ENCODE results near the gene KIAA0825.

The KIAA0825 gene

DNA sequence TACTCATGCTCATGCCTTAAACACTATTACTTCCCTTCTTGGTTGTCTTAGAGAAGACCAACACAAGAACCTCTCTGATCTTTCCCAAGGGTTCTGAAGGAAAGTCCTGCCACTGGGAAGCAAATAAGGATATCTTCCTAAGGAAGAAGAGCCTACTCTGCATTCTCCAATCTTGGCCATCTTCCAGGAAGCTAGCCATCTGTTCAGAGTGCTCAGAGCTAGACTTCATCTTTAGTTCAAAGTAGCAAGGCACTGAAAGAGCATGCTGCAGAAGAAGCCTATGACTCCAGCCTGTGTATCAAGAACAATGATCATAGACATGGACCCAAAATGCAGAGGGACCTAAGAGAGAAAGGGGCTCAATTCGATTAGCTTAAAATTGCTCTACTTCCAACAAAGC is 114.7 kb downstream of the KIAA0825 start:
- no peak for DNase-seq (ENCODE audit: low read depth)

DNA sequence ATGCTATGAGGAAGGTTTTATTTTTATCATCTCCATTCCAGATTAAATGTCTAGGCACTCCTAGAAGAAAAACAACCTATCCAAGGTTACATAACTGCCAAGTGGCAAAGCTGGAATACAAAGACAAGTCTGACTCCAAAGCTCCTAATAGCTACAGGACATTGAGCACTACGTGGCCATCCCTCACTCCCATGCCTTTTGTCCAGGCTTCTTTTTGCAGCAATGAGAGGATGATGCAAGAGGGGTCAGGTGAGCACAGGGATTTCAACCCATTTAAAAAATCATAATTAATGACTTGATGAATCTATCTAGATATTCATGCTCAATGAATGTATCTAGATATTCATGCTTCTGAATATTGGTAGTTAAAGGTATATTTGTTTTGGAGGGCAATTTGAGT is 117.0 kb downstream of the KIAA0825 start:
- DNase-seq (ENCODE audit: low read depth) = no peak

GRCh38 chr5:94499806-94500205 is 118.6 kb downstream of the KIAA0825 start:
- DNase-seq (ENCODE audit: low read depth) = no peak

GRCh38 chr5:94498199-94498598 is 120.2 kb downstream of the KIAA0825 start:
- DNase-seq (ENCODE audit: low read depth) = no peak

GRCh38 chr5:94485067-94485466 is 133.3 kb downstream of the KIAA0825 start:
- DNase-seq (ENCODE audit: low read depth) = no peak

DNA sequence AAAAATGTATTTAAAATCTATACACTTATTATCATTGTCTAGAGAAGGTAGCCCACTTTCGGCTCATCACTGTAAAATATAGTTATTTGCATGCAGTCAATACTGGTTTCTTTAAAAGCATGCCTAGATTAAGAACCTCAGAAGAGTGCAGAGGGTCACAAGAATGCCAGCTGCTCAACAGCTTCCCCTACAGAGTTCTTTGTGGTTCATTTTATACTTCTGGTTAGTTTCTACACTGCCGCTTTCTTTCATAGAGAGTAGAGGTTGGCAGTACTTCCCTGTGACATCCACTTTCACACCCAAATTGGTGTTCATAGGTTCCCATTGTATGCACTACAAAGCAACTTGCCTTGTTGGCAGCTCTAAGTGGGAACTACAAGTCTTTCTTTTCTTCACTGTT is 137.3 kb downstream of the KIAA0825 start:
- DNase-seq (ENCODE audit: low read depth) = no peak

GRCh38 chr5:94480486-94480885 is 137.9 kb downstream of the KIAA0825 start:
- DNase-seq (ENCODE audit: low read depth) = no peak

DNA sequence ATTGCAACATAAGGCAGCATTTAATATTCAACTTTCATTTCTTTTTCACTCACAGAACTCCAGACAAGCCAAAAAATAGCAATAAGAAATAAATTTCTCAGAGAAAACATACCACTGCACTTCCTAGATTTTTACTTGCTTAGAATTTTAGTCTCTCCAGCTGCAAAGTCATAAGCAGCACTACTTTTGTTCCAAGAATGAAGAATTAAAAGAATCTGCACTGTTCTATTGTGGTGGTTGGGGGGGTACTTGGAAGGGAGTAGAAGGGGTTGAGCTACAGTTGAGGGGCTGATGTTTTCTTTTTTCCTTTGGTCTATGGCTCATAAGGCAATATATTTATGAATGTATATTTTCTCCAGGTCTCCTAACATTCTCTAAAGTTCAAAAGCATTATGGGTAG is 144.5 kb downstream of the KIAA0825 start:
- DNase-seq (ENCODE audit: low read depth) = no peak

- no peak for DNase-seq (ENCODE audit: low read depth)
Measured at GRCh38 chr5:94471521-94471920, 146.9 kb downstream of the KIAA0825 start.

GRCh38 chr5:94470802-94471201 is 147.6 kb downstream of the KIAA0825 start:
- DNase-seq (ENCODE audit: low read depth) = no peak

DNA sequence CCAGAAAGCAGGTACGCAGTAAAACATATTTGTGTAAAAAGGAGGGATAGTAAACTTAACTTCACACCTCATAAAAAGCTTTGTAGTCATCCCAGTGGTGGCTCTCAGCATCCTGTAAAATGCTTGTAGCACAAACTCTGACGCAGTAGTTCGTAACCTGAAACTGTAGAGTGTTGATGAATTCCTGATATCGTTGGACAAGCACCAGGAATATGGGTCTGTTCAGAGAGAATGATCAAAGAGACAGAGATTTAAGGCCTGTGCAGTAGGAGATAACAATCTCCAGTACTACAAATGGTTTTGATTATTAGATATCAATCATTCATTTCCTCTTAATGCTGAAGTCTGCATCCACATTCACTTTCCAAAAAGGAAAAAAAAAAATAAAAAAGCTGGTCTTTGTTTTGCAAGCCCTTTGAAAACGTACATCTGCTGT is 148.5 kb downstream of the KIAA0825 start:
- DNase-seq (ENCODE audit: low read depth) = no peak

DNA sequence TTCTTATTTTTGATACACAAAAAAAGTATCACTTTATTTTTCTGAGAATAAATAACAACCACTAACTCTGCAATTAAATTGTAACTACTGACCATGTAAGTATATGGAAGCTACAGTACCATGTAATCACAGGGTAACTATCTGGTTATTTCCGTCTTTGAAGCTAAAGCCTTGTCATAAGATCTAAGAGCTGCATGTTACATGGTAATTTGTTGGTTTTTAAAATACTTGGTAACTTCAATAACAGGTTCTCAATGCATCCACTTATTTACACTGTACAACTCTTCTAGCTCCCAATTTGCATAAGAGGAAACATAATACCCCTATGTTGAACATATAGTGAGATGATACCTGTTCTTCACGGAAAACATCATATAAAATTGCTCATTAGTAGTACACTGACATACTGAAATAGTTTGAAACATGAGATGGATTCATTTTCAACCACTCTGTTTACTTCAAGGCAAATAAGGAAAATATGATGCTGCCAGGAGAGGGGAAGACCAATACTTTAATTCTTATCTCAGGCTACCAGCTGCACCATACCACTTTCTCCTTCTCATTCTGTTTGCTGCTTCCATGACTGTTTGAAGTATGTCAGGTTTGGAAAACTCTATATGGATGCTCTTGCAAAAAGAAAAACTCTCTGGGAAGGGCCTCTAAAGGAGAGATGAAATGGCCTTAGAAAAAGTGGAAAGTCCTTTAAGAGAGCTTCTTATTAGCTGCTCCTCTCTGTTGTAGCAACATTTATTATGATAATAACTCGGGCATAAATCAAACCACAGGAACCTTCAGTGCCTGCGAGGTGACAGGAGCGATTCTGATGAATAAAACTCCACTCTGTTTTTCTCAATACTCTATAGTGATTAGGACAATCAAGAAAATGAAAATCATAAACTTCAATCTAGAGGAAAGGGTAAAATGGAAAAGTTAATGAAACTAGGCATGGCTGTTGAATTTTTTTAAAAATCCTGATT is 150.2 kb downstream of the KIAA0825 start:
- DNase-seq (ENCODE audit: low read depth) = no peak

DNA sequence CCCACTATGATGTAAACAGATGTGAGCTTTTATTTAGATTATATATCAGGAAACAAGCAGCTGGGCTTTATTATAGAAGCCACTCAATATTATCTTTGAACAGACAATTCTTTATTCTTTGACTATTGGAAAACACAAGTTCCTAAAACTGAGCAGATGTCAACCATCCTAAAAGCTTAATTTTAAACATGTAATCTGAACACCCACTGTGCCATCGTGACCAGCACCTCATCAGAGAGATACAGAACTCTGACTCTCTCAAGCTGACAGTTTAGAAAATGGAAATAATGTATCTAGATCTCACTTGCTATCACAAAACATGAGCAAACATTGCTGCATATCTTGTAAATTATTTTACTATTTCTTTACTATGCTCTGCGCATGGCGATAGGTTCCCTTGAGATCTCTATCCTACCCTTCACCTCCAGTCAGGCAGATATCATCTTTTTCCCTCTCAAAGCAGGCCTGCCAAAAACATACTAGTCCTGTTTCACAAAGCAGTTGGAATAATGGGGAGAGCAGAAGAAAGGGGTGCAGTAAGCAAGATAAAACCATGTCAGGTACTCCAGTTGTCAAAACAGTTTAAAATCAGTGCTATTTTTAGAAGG is 151.0 kb downstream of the KIAA0825 start:
- no peak for DNase-seq (ENCODE audit: low read depth)

GRCh38 chr5:94463739-94464138 is 154.7 kb downstream of the KIAA0825 start:
- DNase-seq (ENCODE audit: low read depth) = no peak

DNA sequence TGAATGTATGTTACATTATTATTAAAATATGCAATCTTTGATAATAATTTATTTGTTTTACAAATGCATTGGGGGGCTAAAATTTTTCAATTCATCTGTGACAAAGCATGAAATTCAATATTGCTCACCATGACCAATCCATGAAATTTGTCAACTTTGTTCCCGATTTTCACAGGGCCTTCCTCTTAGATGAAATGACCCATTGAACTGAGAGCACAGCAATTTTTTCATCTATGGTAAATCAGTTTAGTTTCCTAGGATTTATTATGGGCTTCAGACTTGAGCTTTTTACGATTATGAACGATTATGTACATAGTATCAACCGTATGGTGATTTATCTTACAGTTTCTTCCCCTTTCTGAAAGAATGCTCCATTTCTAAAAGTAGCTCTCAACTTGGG is 157.3 kb downstream of the KIAA0825 start:
- no peak for DNase-seq (ENCODE audit: low read depth)

DNA sequence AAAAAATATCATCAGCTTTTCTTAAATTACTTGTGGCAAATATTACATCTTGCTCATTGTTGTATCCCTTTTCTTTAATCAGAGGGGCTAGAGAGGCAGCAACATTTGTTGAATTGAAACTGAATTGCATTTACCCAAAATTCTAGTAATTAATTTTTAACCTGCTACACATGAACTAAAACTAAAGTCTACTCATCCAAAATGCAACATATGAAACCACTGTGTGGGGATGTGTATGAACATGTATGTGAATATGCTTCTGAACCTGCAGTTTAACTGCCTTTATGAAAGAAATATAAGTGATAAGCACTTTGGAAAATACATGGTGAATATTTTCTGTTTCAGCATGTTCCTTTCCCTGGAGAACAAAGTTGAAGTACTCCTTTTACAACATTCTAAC is 158.5 kb downstream of the KIAA0825 start:
- no peak for DNase-seq (ENCODE audit: low read depth)

GRCh38 chr5:94457788-94458187 is 160.6 kb downstream of the KIAA0825 start:
- no peak for DNase-seq (ENCODE audit: low read depth)

- no peak for DNase-seq (ENCODE audit: low read depth)
Measured at GRCh38 chr5:94445726-94446125, 172.7 kb downstream of the KIAA0825 start.

DNA sequence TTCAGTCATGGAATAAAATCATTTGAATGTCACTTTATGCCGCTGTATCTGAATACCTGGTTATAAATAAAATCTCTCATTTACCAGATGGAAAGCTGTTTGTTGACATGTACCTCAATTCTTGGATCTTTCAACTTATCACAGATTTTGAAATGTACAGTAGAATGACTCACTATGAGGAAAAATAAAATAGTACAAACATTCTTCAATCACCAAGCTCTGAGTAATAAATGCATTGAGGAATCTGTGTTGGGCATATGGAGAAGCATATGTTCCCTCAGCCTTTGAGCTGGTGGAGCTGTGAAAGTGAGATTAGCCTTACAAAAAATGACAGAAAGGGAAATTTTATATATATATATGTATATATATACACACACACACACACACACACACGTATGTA is 175.4 kb downstream of the KIAA0825 start:
- no peak for DNase-seq (ENCODE audit: low read depth)

DNA sequence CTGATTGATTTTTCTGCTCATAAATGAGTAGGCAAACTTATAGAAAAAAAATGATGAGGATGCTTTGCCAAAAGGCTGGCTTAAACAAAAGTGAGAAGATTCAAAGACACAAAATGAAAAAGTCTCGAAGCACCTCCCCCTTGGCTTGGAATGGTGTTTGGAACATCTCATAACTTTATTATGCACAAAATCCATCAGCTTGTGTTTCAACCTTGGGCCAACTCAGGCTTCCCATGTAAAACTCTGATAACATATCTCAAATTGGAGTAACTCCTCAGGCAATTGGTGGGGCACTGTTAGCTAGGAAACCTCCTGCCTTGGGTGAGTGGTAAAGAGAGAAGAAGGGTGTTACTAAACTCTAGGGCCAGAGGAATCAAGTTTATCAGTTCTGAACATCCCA is 176.3 kb downstream of the KIAA0825 start:
- DNase-seq (ENCODE audit: low read depth) = no peak

GRCh38 chr5:94440015-94440414 is 178.4 kb downstream of the KIAA0825 start:
- no peak for DNase-seq (ENCODE audit: low read depth)

DNA sequence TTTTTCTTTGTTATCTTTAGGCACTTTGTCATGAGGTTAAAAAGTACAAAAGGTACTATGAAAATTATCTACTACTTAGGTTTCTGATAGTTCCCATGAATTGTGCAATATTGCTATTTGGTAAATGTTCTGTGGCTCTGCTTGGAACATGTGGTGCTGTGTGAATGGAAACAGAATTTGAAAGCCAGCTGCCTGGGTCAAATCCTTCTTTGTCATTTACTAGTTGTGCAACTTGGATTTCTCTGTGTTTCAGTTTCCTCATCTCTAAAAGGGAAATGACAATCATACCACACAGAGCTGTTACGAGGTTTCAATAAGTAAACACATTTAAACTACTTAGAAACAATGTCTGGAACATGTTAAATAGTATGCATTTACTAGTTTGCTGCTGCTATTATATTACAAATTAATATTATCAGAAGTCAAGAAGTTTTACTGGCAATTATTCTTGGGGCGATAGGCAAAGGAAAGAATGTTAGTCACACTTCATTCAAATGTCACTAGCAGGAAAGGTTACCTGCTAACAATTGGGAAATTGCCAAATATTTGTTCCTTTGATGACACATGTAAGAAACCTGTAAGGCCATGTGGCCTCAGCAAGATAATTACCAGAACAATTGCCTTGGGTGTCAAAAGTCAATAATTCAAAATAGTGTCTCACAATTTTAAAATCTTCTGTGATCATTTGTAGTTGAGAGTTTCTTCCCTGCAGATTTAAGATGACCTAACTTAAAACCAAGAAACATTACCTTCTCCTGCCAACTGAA is 184.8 kb downstream of the KIAA0825 start:
- DNase-seq (ENCODE audit: low read depth) = no peak

DNA sequence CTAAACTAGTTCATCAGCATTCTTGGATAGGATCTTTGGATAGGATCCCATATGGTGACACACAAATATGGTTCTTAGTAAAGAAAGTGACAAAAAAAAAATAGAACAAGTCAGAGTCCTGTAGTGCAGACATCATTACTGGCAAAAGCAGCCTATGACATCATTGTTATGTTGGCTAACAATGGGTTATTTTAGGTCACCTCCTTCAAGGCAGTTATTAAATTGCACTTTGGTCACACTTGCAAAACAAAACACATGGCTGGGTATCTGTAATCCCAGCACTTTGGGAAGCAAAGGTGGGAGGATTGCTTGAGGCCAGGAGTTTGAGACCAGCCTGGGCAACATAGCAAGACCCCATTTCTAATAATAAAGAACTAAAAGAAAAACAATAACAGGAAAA is 185.9 kb downstream of the KIAA0825 start:
- no peak for DNase-seq (ENCODE audit: low read depth)
